ENCODE data around the gene OGG1. TPM values are rescaled to one million over a fixed set of nuclear protein-coding genes. Genes with fewer than 3 reads are reported as not detected.
"Not testable (repeated sequence)": the region's sequence is repeated elsewhere in the genome, so short reads cannot be mapped to it uniquely, and the experiment has no call there.

Gene OGG1
- total RNA-seq, 1 donor from 2014 or later, result 38.4 TPM

DNA sequence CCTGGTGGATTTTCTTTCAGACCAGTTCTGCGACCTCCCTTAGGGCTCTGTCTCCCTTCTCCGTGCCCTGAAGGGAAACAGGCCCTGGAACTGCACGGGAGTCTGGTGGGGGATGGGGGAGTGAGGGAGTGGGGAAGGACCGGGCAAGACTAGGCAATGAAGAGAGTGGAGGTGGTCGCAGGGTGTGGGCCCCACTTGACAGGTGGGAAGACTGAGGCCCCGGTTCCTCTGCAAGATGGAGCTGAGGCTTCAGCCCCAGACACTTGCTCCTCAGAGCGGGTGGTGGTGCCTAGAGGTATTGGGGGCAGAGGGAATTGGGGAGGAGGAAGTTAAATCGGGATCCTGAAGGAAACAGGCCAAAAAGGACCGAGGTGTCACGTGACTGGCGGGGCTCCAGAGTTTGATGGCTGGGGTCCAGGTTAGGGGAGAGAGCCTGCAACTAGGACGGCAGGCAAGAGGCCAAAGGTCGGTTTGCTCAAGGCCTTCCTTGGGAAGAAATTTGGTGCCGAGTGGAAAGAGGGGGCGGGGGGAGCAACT lies 20.6 kb downstream of the OGG1 start:
- Mint-ChIP-seq H3K27me3 (ENCODE audit: low read depth) (no peaks in the 10 kb centered on the region), H3K36me3 (ENCODE audit: low read depth) (peaks cover 26% of the 10 kb centered on the region), H3K4me3 (ENCODE audit: low read depth) (peak overlapping the region; percentile 82), H3K27ac (peak overlapping the region; percentile 30), H3K9me3 (no peaks in the 10 kb centered on the region), H3K4me1 (ENCODE audit: low read depth) (peaks cover 35% of the 10 kb centered on the region)
- no peak for DNase-seq (ENCODE audit: low spot score)
- intact Hi-C loops (cut with micrococcal nuclease), result no loop called here

DNA sequence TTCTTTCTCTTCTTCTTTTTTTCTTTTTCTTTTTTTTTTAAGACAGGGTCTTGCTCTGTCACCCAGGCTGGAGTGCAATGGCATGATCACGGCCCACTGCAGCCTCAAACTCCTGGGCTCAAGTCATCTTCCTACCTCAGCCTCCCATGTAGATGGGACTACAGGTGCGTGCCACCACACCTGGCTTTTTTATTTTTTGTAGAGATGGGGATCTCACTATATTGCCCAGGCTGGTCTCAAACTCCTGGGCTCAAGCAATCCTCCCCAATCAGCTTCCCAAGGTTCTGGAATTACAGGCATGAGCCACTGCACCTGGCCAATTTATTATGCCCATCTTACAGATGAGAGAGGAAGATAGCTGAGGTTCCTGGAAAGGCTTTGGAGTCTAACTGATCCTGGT lies 21.3 kb downstream of the OGG1 start:
- intact Hi-C loops (cut with micrococcal nuclease), result not testable (repeated sequence)

DNA sequence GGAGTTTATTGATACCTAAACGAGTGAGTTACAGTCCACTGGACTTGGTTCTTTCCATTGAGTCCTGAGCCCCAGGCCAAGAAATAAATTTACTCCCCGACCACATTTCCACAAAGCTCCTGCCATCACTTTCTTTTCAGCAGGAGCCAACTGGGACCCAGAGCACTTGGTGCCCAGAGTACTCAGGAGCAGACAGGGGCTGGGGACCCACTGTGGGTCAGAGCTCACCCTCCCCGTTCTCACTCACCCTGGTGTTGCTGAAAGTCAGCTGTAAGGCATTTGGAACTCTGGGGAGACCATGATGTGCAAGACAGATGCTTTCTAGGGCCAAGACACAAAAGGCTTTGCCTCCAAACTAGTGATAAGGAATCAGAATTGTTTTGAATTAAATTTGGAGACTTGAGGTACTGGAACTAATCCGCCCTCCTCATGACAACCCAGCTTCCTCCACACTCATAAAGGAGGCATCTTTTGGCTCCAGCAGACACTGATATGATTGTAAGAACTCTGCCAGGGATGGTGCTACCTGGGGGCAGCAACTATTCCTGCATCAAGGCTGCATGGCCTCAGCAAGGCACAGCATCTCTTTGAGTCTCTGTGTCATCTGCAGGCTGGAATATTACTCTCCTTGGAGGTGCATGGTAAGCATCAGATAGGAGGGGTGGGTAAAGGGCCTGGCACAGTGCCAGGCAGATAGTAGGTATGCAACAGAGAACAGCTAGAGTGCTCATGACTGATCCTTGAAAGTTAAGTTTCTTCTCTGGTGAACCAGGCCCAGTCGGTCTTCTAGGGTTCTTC lies 27.3 kb downstream of the OGG1 start:
- intact Hi-C loops (cut with micrococcal nuclease), result no loop called here
- Mint-ChIP-seq H3K27me3 (ENCODE audit: low read depth) (no peaks in the 10 kb centered on the region), H3K27ac (peak overlapping the region; percentile 98), H3K4me3 (ENCODE audit: low read depth) (no peak overlapping the region), H3K4me1 (ENCODE audit: low read depth) (peaks cover 51% of the 10 kb centered on the region), H3K36me3 (ENCODE audit: low read depth) (peaks cover 30% of the 10 kb centered on the region), H3K9me3 (no peaks in the 10 kb centered on the region)
- DNase-seq (ENCODE audit: low spot score), result no peak

More for the DNA sequence above, 21.3 kb downstream of the OGG1 start:
- not testable (repeated sequence) for H3K9me3 Mint-ChIP-seq; H3K27me3 Mint-ChIP-seq (ENCODE audit: low read depth); DNase-seq (ENCODE audit: low spot score)
- H3K36me3 Mint-ChIP-seq (ENCODE audit: low read depth), result peaks cover 21% of the 10 kb centered on the region
- peaks cover 36% of the 10 kb centered on the region for H3K4me1 Mint-ChIP-seq (ENCODE audit: low read depth)
- peak overlapping the region; percentile 82 for H3K4me3 Mint-ChIP-seq (ENCODE audit: low read depth)
- peak overlapping the region; percentile 39 for H3K27ac Mint-ChIP-seq

DNA sequence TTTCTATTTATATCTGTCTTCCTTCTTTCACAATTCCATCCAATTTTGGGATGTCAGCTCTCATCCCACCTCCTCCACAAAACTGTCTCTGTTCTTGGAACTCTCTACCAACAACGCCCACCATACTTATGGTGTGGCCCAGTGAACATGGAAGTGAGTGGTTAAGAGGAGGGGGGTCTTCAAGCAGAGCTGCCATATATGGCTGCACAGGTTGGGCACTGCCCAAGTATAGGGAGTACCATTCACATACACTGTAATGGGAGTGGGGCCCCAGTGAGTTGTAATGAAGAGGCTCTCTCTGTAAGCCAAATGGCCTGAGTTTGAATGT lies 27.9 kb downstream of the OGG1 start:
- intact Hi-C loops (cut with micrococcal nuclease), result loop anchor here (1.0 to 2.0 kb wide), 5 partner anchors 8 to 47 kb away; partner anchors contain the start of genes BRPF1, CAMK1 and TADA3
- peaks cover 55% of the 10 kb centered on the region for H3K4me1 Mint-ChIP-seq (ENCODE audit: low read depth)
- peak overlapping the region; percentile 51 for H3K4me3 Mint-ChIP-seq (ENCODE audit: low read depth)
- DNase-seq (ENCODE audit: low spot score), result no peak
- no peaks in the 10 kb centered on the region for H3K27me3 Mint-ChIP-seq (ENCODE audit: low read depth)
- H3K36me3 Mint-ChIP-seq (ENCODE audit: low read depth), result peaks cover 35% of the 10 kb centered on the region
- H3K27ac Mint-ChIP-seq, result peak overlapping the region; percentile 98
- H3K9me3 Mint-ChIP-seq, result no peaks in the 10 kb centered on the region

DNA sequence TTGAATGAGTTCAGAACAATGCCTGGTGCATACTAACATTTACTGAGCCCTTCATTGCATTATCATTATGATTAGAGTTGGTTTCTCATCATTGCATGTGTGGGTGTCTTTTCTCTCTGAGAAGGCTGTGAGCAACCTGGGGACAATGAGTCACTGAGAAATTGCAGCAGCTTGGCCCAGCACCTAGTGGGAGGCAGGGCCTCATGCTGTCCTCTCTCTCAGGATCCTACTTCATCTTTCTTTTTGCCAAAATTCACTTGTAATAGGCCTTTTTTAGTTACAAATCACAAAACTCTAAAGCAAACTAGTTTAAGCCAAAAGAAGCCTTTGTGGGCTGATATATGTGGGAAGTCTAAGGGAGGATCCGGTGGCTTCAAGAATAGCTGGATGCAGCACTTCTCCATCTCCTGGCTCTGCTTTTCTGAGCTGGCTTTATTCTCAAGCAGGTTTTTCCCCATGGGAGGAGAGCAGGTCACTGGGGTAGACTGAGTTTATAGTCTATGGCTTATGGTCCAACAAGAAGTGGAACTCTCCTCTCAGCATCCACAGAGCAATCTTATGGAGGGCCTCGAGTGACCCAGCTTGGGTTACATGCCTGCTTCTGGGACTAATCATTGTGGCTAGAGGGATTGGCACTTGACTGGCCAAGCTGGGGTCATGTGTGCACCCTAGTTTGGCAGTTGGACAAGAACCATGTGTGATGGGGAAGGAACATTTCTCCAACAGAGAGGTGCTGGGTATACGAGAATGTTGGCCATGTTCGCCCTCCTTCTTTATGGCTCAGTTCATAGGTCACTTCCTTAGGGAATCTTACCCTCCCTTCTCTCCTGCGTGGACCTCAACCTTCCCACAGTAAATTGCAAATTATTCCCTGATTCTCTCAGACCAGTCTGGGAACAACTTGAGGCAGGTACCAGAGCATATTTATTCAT lies 28.7 kb downstream of the OGG1 start:
- Mint-ChIP-seq H3K4me3 (ENCODE audit: low read depth) (peak overlapping the region; percentile 51), H3K27me3 (ENCODE audit: low read depth) (no peaks in the 10 kb centered on the region), H3K4me1 (ENCODE audit: low read depth) (peaks cover 58% of the 10 kb centered on the region), H3K36me3 (ENCODE audit: low read depth) (peaks cover 40% of the 10 kb centered on the region), H3K27ac (peak overlapping the region; percentile 98), H3K9me3 (no peaks in the 10 kb centered on the region)
- intact Hi-C loops (cut with micrococcal nuclease), result loop anchor here (1.0 to 2.0 kb wide), 5 partner anchors 9 to 48 kb away; partner anchors contain the start of genes BRPF1, CAMK1 and TADA3
- DNase-seq (ENCODE audit: low spot score), result no peak

DNA sequence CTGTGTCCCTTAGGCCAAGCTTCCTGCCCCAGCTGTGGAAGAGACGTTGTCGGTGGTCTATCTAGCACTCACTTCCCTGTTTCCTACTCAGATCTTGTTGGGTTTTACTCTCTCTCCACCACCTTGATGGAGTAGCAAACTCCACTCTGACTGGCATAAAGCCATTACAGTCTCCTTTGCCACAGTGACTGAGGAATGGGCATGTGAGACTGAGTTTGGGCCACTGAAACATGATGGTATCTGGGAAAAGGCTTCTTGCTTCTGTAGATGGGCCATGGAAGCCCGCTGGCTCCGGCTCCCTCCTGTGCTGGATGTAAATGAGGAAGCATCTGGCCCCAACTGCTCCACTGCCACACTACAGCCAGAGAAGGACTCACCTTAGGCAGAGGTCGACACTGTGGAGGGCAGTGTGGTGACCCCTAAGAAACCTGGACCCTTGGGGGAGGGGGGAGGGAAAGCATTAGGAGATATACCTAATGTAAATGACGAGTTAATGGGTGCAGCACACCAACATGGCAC lies 29.4 kb downstream of the OGG1 start:
- no peak for DNase-seq (ENCODE audit: low spot score)
- H3K27ac Mint-ChIP-seq, result peak overlapping the region; percentile 98
- H3K4me1 Mint-ChIP-seq (ENCODE audit: low read depth), result peaks cover 58% of the 10 kb centered on the region
- no peaks in the 10 kb centered on the region for H3K27me3 Mint-ChIP-seq (ENCODE audit: low read depth)
- peak overlapping the region; percentile 28 for H3K4me3 Mint-ChIP-seq (ENCODE audit: low read depth)
- no peaks in the 10 kb centered on the region for H3K9me3 Mint-ChIP-seq
- intact Hi-C loops (cut with micrococcal nuclease), result loop anchor here (2.0 kb wide), 2 partner anchors 28 to 48 kb away; partner anchors contain the start of gene BRPF1
- H3K36me3 Mint-ChIP-seq (ENCODE audit: low read depth), result peaks cover 45% of the 10 kb centered on the region

DNA sequence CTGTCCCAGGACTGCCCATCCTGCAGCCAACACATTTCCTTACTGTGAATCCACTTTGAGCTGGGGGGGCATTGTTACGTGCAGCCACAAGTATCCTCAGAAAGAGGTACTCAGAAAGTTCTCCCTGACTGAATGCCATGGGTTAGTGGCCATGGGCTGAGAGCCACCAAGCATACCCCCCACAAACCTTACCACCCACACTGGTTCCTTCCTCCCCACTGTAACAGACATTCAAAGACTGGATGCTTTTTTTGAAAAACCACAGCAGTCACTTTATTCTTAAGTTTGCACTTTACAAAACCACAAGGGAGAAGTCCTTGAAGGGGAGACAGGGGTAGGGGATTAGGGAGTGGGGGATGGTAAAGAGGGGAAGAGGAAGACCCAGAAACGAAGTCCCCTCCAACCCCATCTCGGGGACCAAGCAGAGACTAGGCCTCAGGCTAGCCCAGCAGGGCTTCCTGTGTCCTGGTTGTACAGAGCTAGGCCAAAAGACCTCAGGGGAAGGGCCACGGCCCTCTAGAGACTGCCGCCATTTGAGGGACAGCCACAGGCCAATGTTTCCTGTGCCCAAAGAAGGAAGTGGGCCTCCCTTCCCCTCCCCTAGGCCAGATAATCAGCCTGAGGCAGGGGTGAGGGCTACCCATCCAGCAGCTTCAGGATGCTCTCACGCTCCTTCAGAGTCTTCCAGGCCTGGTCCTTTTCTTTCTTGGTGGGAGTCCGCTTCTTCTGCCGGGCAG lies 30.1 kb downstream of the OGG1 start:
- Mint-ChIP-seq H3K4me1 (ENCODE audit: low read depth) (peaks cover 58% of the 10 kb centered on the region), H3K27ac (peak overlapping the region; percentile 98), H3K4me3 (ENCODE audit: low read depth) (peak overlapping the region; percentile 62), H3K36me3 (ENCODE audit: low read depth) (peaks cover 49% of the 10 kb centered on the region), H3K27me3 (ENCODE audit: low read depth) (no peaks in the 10 kb centered on the region), H3K9me3 (no peaks in the 10 kb centered on the region)
- peak; percentile 28 for DNase-seq (ENCODE audit: low spot score)
- intact Hi-C loops (cut with micrococcal nuclease), result loop anchor here (2.0 kb wide), 2 partner anchors 29 to 49 kb away; partner anchors contain the start of gene BRPF1

DNA sequence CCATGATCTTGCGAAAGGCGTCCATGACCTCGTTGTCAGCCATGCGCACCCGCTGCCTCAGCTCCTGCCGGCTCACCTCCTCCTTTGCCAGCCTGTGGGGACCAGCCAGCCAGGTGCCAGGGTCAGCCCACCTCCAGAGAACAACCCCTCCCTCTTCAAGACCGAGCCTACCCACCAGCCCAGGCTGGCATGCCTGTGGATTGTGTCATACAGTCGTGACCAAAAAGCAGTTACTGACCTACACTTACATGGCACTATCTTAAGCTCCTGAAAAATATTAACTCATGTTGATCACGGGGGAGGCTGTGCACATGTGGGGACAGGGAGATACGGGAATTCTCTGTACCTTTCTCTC lies 30.7 kb downstream of the OGG1 start:
- Mint-ChIP-seq H3K4me3 (ENCODE audit: low read depth) (peak overlapping the region; percentile 62), H3K9me3 (no peaks in the 10 kb centered on the region), H3K4me1 (ENCODE audit: low read depth) (peaks cover 59% of the 10 kb centered on the region), H3K27me3 (ENCODE audit: low read depth) (no peaks in the 10 kb centered on the region), H3K36me3 (ENCODE audit: low read depth) (peaks cover 55% of the 10 kb centered on the region), H3K27ac (peak overlapping the region; percentile 98)
- intact Hi-C loops (cut with micrococcal nuclease), result no loop called here
- no peak for DNase-seq (ENCODE audit: low spot score)

DNA sequence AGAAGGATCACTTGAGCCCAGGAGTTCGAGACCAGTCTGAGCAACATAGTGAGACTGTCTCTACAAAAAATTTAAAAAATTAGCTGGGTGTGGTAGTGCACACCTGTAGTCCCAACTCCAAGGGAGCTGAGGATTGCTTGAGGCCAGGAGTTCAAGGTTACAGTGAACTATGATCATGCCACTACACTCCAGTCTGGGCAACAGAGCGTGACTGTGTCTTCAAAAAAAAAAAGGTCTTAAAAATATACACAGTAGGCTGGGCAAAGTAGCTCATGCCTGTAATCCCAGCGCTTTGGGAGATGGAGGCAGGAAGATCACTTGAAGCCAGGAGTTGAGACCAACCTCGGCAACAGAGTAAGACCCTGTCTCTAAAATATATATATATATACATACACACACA lies 31.2 kb downstream of the OGG1 start:
- Mint-ChIP-seq H3K4me3 (ENCODE audit: low read depth) (no peak overlapping the region), H3K4me1 (ENCODE audit: low read depth) (peaks cover 62% of the 10 kb centered on the region), H3K36me3 (ENCODE audit: low read depth) (peaks cover 59% of the 10 kb centered on the region), H3K9me3 (no peaks in the 10 kb centered on the region), H3K27me3 (ENCODE audit: low read depth) (no peaks in the 10 kb centered on the region), H3K27ac (peak overlapping the region; percentile 98)
- intact Hi-C loops (cut with micrococcal nuclease), result no loop called here
- DNase-seq (ENCODE audit: low spot score), result no peak

DNA sequence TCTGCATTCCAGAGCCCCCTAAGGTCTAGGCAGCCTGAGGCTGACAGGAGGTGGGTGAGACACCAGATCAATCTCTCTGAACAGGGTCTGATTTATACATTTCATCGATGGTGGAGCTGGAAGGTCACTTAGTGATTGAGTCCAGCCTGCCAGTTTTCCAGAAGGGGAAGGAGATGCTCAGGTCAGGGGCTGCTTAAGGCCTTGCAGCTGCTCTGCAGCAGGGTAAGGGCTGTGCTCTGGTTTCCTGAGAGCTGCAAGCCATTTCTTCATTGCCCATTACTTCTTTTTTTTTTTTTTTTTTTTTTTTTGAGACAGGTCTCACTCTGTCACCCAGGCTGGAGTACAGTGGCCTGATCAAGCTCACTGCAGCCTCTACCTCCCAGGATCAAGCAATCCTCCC lies 31.8 kb downstream of the OGG1 start:
- Mint-ChIP-seq H3K27me3 (ENCODE audit: low read depth) (no peaks in the 10 kb centered on the region), H3K36me3 (ENCODE audit: low read depth) (peaks cover 64% of the 10 kb centered on the region), H3K4me3 (ENCODE audit: low read depth) (no peak overlapping the region), H3K4me1 (ENCODE audit: low read depth) (peaks cover 64% of the 10 kb centered on the region), H3K27ac (peak overlapping the region; percentile 77), H3K9me3 (no peaks in the 10 kb centered on the region)
- no peak for DNase-seq (ENCODE audit: low spot score)
- intact Hi-C loops (cut with micrococcal nuclease), result no loop called here

DNA sequence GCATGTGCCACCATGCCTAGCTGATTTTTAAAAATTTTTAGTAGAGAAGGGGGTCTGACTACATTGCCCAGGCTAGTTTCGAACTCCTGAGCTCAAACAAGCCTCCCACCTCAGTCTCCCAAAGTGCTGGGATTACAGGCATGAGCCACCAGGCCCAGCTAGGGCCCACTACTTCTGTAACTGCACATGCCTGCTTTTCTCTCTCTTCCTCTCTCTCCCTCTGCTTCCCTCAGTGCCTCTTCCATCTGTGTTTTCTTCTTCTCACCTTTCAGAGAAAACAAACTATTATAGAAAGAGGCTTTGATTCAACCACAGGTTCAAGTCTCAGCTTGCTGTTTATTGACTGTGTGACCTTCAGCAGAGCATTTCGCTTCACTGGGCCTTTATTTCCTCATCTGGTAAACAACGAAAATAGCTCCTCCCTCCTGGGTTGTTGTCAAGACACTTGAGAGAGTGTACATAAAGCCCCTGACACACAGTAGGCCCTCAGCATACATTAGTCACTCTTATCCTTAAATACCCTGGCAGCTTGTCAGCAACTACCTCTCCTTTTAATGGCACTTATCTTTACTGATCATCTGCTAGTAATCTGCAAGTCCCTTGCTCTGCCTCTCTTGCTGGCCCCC lies 32.3 kb downstream of the OGG1 start:
- intact Hi-C loops (cut with micrococcal nuclease), result no loop called here
- Mint-ChIP-seq H3K9me3 (no peaks in the 10 kb centered on the region), H3K27ac (peak overlapping the region; percentile 75), H3K4me1 (ENCODE audit: low read depth) (peaks cover 65% of the 10 kb centered on the region), H3K4me3 (ENCODE audit: low read depth) (no peak overlapping the region), H3K36me3 (ENCODE audit: low read depth) (peaks cover 70% of the 10 kb centered on the region), H3K27me3 (ENCODE audit: low read depth) (no peaks in the 10 kb centered on the region)
- DNase-seq (ENCODE audit: low spot score), result no peak

DNA sequence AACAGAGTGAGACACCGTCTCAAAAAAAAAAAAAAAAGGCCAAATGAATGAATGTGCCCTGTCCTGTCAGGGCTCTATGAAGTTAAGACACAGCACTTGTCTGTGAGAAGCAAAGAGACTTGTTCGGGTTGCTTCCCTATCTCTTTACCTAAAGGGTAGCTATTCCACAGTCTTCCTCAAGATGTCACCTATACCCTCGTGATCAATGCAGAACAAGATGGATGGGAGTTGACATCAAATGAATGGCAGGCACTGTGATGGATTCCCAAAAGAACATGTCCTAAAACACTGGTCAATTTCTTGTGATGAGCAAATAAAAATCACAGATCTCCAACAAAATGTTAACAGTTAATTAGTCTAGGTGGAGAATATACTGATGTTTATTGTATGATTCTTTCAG lies 33.0 kb downstream of the OGG1 start:
- no peak for DNase-seq (ENCODE audit: low spot score)
- H3K27me3 Mint-ChIP-seq (ENCODE audit: low read depth), result no peaks in the 10 kb centered on the region
- H3K4me1 Mint-ChIP-seq (ENCODE audit: low read depth), result peaks cover 65% of the 10 kb centered on the region
- no peak overlapping the region for H3K4me3 Mint-ChIP-seq (ENCODE audit: low read depth)
- no peaks in the 10 kb centered on the region for H3K9me3 Mint-ChIP-seq
- H3K27ac Mint-ChIP-seq, result no peak overlapping the region
- H3K36me3 Mint-ChIP-seq (ENCODE audit: low read depth), result peaks cover 74% of the 10 kb centered on the region
- intact Hi-C loops (cut with micrococcal nuclease), result no loop called here
